DMS 273 (cell line): ENCODE results near the gene FHIP2A.
"Not testable (repeated sequence)": the region's sequence is repeated elsewhere in the genome, so short reads cannot be mapped to it uniquely, and the experiment has no call there.

Experiments used
- DNase-seq: peaks from one replicate; lab custom pipeline; 2025; ENCODE audit not compliant: unreplicated experiment; lab: John Stamatoyannopoulos, UW

The FHIP2A gene

GRCh38 chr10:114821293-114821914 lies at the start of gene FHIP2A:
FHIP2A (plus strand) TSS chr10:114821780; CDS start chr10:114822079, 299 bp downstream.
- DNase-seq: peak; percentile 90

GRCh38 chr10:114772496-114773196 lies 48.9 kb upstream of the FHIP2A start:
- no peak for DNase-seq

- no peak for DNase-seq
Measured at GRCh38 chr10:114773197-114773532, 48.4 kb upstream of the FHIP2A start.

- DNase-seq: not testable (repeated sequence)
Measured at GRCh38 chr10:114775082-114775481, 46.5 kb upstream of the FHIP2A start.

GRCh38 chr10:114777415-114777814 lies 44.2 kb upstream of the FHIP2A start:
- no peak for DNase-seq

- DNase-seq: no peak
Measured at GRCh38 chr10:114779803-114780576, 41.6 kb upstream of the FHIP2A start.

GRCh38 chr10:114780577-114781184 lies 40.9 kb upstream of the FHIP2A start:
- no peak for DNase-seq

GRCh38 chr10:114782666-114783065 lies 38.9 kb upstream of the FHIP2A start:
- no peak for DNase-seq

- no peak for DNase-seq
Measured at GRCh38 chr10:114783686-114784085, 37.9 kb upstream of the FHIP2A start.

GRCh38 chr10:114786492-114786891 lies 35.1 kb upstream of the FHIP2A start:
- peak; percentile 28 for DNase-seq

GRCh38 chr10:114787131-114787530 lies 34.4 kb upstream of the FHIP2A start:
- DNase-seq: not testable (repeated sequence)

- no peak for DNase-seq
Measured at GRCh38 chr10:114791768-114792167, 29.8 kb upstream of the FHIP2A start.

GRCh38 chr10:114795039-114795438 lies 26.5 kb upstream of the FHIP2A start:
- peak; percentile 20 for DNase-seq

- no peak for DNase-seq
Measured at GRCh38 chr10:114800361-114800760, 21.2 kb upstream of the FHIP2A start.

GRCh38 chr10:114801411-114801813 lies 20.2 kb upstream of the FHIP2A start:
- no peak for DNase-seq

- no peak for DNase-seq
Measured at GRCh38 chr10:114802177-114802576, 19.4 kb upstream of the FHIP2A start.

- DNase-seq: no peak
Measured at GRCh38 chr10:114806562-114807391, 14.8 kb upstream of the FHIP2A start.

GRCh38 chr10:114808982-114809381 lies 12.6 kb upstream of the FHIP2A start:
- no peak for DNase-seq

- DNase-seq: no peak
Measured at GRCh38 chr10:114810926-114811325, 10.7 kb upstream of the FHIP2A start.

GRCh38 chr10:114811862-114812261 lies 9.7 kb upstream of the FHIP2A start:
- peak; percentile 2 for DNase-seq

GRCh38 chr10:114815791-114816190 lies 5.8 kb upstream of the FHIP2A start:
- no peak for DNase-seq
